ENCODE results near the gene RALY.
"Not testable (repeated sequence)": the region's sequence is repeated elsewhere in the genome, so short reads cannot be mapped to it uniquely, and the experiment has no call there.

The RALY gene

GRCh38 chr20:34015401-34016335 is 22.0 kb downstream of the RALY start:
- no peak for DNase-seq (ENCODE audit: low read depth)

- no peak for DNase-seq (ENCODE audit: low read depth)
Observed at GRCh38 chr20:34016736-34017135, 23.0 kb downstream of the RALY start.

- no peak for DNase-seq (ENCODE audit: low read depth)
Observed at GRCh38 chr20:34017610-34018009, 23.9 kb downstream of the RALY start.

- DNase-seq (ENCODE audit: low read depth): no peak
Observed at GRCh38 chr20:34018166-34018565, 24.5 kb downstream of the RALY start.

- DNase-seq (ENCODE audit: low read depth): no peak
Observed at GRCh38 chr20:34022151-34022838, 28.6 kb downstream of the RALY start.

GRCh38 chr20:34022839-34023234 is 29.1 kb downstream of the RALY start:
- no peak for DNase-seq (ENCODE audit: low read depth)

GRCh38 chr20:34023937-34024722 is 30.4 kb downstream of the RALY start:
- no peak for DNase-seq (ENCODE audit: low read depth)

- DNase-seq (ENCODE audit: low read depth): no peak
Observed at GRCh38 chr20:34024723-34025351, 31.1 kb downstream of the RALY start.

GRCh38 chr20:34028013-34028412 is 34.3 kb downstream of the RALY start:
- not testable (repeated sequence) for DNase-seq (ENCODE audit: low read depth)

- DNase-seq (ENCODE audit: low read depth): no peak
Observed at GRCh38 chr20:34029415-34029814, 35.7 kb downstream of the RALY start.

GRCh38 chr20:34030456-34030855 is 36.7 kb downstream of the RALY start:
- DNase-seq (ENCODE audit: low read depth): no peak

GRCh38 chr20:34033903-34034302 is 40.2 kb downstream of the RALY start:
- DNase-seq (ENCODE audit: low read depth): no peak

- DNase-seq (ENCODE audit: low read depth): peak; percentile 5
Observed at GRCh38 chr20:34037121-34037520, 43.4 kb downstream of the RALY start.

GRCh38 chr20:34037767-34038166 is 44.1 kb downstream of the RALY start:
- DNase-seq (ENCODE audit: low read depth): no peak

GRCh38 chr20:34040300-34040995 is 46.7 kb downstream of the RALY start:
- DNase-seq (ENCODE audit: low read depth): no peak

- no peak for DNase-seq (ENCODE audit: low read depth)
Observed at GRCh38 chr20:34041226-34041625, 47.5 kb downstream of the RALY start.

GRCh38 chr20:34042262-34042661 is 48.6 kb downstream of the RALY start:
- DNase-seq (ENCODE audit: low read depth): no peak

GRCh38 chr20:34043025-34043424 is 49.3 kb downstream of the RALY start:
- no peak for DNase-seq (ENCODE audit: low read depth)

- no peak for DNase-seq (ENCODE audit: low read depth)
Observed at GRCh38 chr20:34045294-34045693, 51.6 kb downstream of the RALY start.

GRCh38 chr20:34045930-34046725 is 52.4 kb downstream of the RALY start:
- no peak for DNase-seq (ENCODE audit: low read depth)
